HepG2 (cell line): ENCODE measurements around the gene PSMA2. TPM values are rescaled to one million over a fixed set of nuclear protein-coding genes. Genes with fewer than 3 reads are reported as not detected.

Experiments used
- ARNT2 ChIP-seq: sonication (generic); formaldehyde crosslinking; IDR thresholded peaks from 2 replicates; pipeline ENCODE4 v1.8.0; 2022; ENCODE audit warnings: mild to moderate bottlenecking, low read depth, missing genetic modification reagents, moderate library complexity
- ETV5 ChIP-seq: IDR thresholded peaks from 2 replicates; pipeline ENCODE4 v1.6.1; 2018; ENCODE audit warnings: missing biosample characterization, missing genetic modification reagents, inconsistent platforms, borderline replicate concordance
- FIP1L1 ChIP-seq: fragments of 200-400 bp; formaldehyde crosslinking; IDR thresholded peaks from 2 replicates; pipeline ENCODE4 v1.6.1; 2018; ENCODE audit warnings: low read depth, mild to moderate bottlenecking, low read length, moderate library complexity, borderline replicate concordance; ENCODE audit not compliant: insufficient read depth
- ISX ChIP-seq: sonication (generic); formaldehyde crosslinking; conservative IDR thresholded peaks from 2 replicates; pipeline ENCODE4 v1.5.0; 2020; ENCODE audit warnings: missing genetic modification reagents
- KLF13 ChIP-seq: sonication (generic); formaldehyde crosslinking; IDR thresholded peaks from 2 replicates; pipeline ENCODE4 v1.4.0; 2020; ENCODE audit warnings: mild to moderate bottlenecking, missing genetic modification reagents
- KLF16 ChIP-seq, 2 experiments: sonication (generic) in 1 of 2; formaldehyde crosslinking in 1 of 2; IDR thresholded peaks; 2 replicates each; pipeline versions ENCODE4 v1.6.1 to v1.8.0; 2016 to 2023; ENCODE audit warnings: missing genetic modification reagents in 2 of 2, missing compliant biosample characterization in 1 of 2
- MATR3 ChIP-seq: sonication (generic); formaldehyde crosslinking; IDR thresholded peaks from 2 replicates; pipeline ENCODE4 v1.4.0; 2020; ENCODE audit warnings: missing genetic modification reagents
- MIXL1 ChIP-seq: IDR thresholded peaks from 2 replicates; pipeline ENCODE4 v1.6.1; 2016
- MXD1 ChIP-seq: sonication (generic); formaldehyde crosslinking; IDR thresholded peaks from 2 replicates; pipeline ENCODE4 v1.4.0; 2020; ENCODE audit warnings: mild to moderate bottlenecking, missing genetic modification reagents
- PAXIP1 ChIP-seq: sonication (generic); formaldehyde crosslinking; conservative IDR thresholded peaks from 2 replicates; pipeline ENCODE4 v1.4.0; 2020; ENCODE audit warnings: mild to moderate bottlenecking, missing genetic modification reagents, moderate library complexity
- PCBP2 ChIP-seq: fragments of 200-400 bp; formaldehyde crosslinking; optimal IDR thresholded peaks from 2 replicates; pipeline ENCODE3; 2018; ENCODE audit warnings: low read length, low read depth; ENCODE audit not compliant: poor library complexity, severe bottlenecking
- PHF5A ChIP-seq: IDR thresholded peaks from one replicate; pipeline ENCODE4 v1.6.1; 2018; ENCODE audit warnings: low read depth, missing genetic modification reagents; ENCODE audit not compliant: unreplicated experiment
- SAFB2 ChIP-seq: sonication (generic); formaldehyde crosslinking; IDR thresholded peaks from 2 replicates; pipeline ENCODE4 v1.5.1; 2020; ENCODE audit warnings: missing genetic modification reagents, low read depth, mild to moderate bottlenecking, borderline replicate concordance
- SRSF4 ChIP-seq: fragments of 200-400 bp; formaldehyde crosslinking; IDR thresholded peaks from one replicate; pipeline ENCODE4 v1.6.1; 2018; ENCODE audit warnings: mild to moderate bottlenecking, low read depth, low read length, moderate library complexity; ENCODE audit not compliant: poor library complexity, severe bottlenecking
- YY1 ChIP-seq: IDR thresholded peaks from 2 replicates; pipeline ENCODE4 v1.6.1; 2011; ENCODE audit warnings: low read length, low read depth, moderate library complexity, mild to moderate bottlenecking; ENCODE audit not compliant: insufficient read depth, insufficient replicate concordance
- ZBTB4 ChIP-seq: sonication (generic); formaldehyde crosslinking; IDR thresholded peaks from 2 replicates; pipeline ENCODE4 v1.4.0; 2020; ENCODE audit warnings: missing genetic modification reagents, mild to moderate bottlenecking, borderline replicate concordance
- ZNF280B ChIP-seq: sonication (generic); formaldehyde crosslinking; IDR thresholded peaks from 2 replicates; pipeline ENCODE4 v1.5.0; 2020; ENCODE audit warnings: missing genetic modification reagents, mild to moderate bottlenecking, borderline replicate concordance
- ZNF382 ChIP-seq: sonication (generic); formaldehyde crosslinking; IDR thresholded peaks from 2 replicates; pipeline ENCODE4 v1.5.0; 2020; ENCODE audit warnings: missing genetic modification reagents, mild to moderate bottlenecking, borderline replicate concordance
- polyA plus RNA-seq, 8 experiments: library from polyadenylated mRNA; depleted of rRNA in 3 of 8; stranded (reverse) in 7 of 8; unstranded in 1 of 8; fragments of >200 nt; fragmentation: Illumina TruSeq in 4 of 8; extraction: Trizol in 4 of 8; gene quantifications; 2 replicates each; pipeline versions ENCODE4 v1.2.1 to v1.2.3, GENCODE V29; 2011 to 2016; ENCODE audit warnings: low read depth in 4 of 8, missing spikeins in 1 of 8, mixed read lengths in 1 of 8; ENCODE audit not compliant: insufficient read depth in 1 of 8
- total RNA-seq, 5 experiments: library from RNA; depleted of rRNA; stranded (reverse); fragments of >200 nt; fragmentation: Illumina TruSeq; extraction: Trizol; gene quantifications; 2 replicates each; pipeline ENCODE4 v1.2.3, GENCODE V29; 2016; ENCODE audit warnings: low read depth in 1 of 5

The PSMA2 gene
- total and polyA plus RNA-seq, 2 of the 13 experiments (the other 11 are each of a cell fraction or from before 2014, with no cell fraction given) = 125 to 266 TPM

GRCh38 chr7:42911454-42912447, 20.2 kb downstream of the PSMA2 start, which contains the start of gene C7orf25 (continued):
- TF ChIP-seq MATR3 (CRISPR knock-in tag) (no peak), SRSF4 (no peak), MIXL1 (CRISPR knock-in tag) (peak; percentile 26), ETV5 (CRISPR knock-in tag) (peak; percentile 75), ZBTB4 (CRISPR knock-in tag) (peak; percentile 79), SAFB2 (CRISPR knock-in tag) (no peak; the same call in 1 of the 2 replicates), KLF16 (CRISPR knock-in tag; IDR thresholded peaks at IDR 0.05) (peak; percentile 70 to 89; a peak in 3 of 4 replicates), FIP1L1 (peak; percentile 75; the same call in 1 of the 2 replicates), ARNT2 (CRISPR knock-in tag) (peak; percentile 78), PHF5A (CRISPR knock-in tag) (peak; percentile 53), ZNF280B (no peak; the same call in 1 of the 2 replicates), ZNF382 (CRISPR knock-in tag) (no peak), ISX (CRISPR knock-in tag) (no peak), PCBP2 (no peak), KLF13 (peak; percentile 95; the same call in 1 of the 2 replicates), PAXIP1 (CRISPR knock-in tag) (peak; percentile 55), MXD1 (CRISPR knock-in tag) (peak; percentile 73; the same call in 1 of the 2 replicates), YY1 (peak; percentile 100)
